HG02938 (cell line): ENCODE data around the gene TNFRSF17.
A peak's percentile ranks its signal among the peaks of the same experiment; 100 is the strongest.
"Not testable (repeated sequence)": the region's sequence is repeated elsewhere in the genome, so short reads cannot be mapped to it uniquely, and the experiment has no call there.

Experiments used
- ATAC-seq: cut with Tn5 transposase; IDR thresholded peaks from one replicate; pipeline ENCODE4 v1.9.1; 2021; ENCODE audit warnings: mild to moderate bottlenecking, moderate library complexity; ENCODE audit not compliant: unreplicated experiment

Gene TNFRSF17

DNA sequence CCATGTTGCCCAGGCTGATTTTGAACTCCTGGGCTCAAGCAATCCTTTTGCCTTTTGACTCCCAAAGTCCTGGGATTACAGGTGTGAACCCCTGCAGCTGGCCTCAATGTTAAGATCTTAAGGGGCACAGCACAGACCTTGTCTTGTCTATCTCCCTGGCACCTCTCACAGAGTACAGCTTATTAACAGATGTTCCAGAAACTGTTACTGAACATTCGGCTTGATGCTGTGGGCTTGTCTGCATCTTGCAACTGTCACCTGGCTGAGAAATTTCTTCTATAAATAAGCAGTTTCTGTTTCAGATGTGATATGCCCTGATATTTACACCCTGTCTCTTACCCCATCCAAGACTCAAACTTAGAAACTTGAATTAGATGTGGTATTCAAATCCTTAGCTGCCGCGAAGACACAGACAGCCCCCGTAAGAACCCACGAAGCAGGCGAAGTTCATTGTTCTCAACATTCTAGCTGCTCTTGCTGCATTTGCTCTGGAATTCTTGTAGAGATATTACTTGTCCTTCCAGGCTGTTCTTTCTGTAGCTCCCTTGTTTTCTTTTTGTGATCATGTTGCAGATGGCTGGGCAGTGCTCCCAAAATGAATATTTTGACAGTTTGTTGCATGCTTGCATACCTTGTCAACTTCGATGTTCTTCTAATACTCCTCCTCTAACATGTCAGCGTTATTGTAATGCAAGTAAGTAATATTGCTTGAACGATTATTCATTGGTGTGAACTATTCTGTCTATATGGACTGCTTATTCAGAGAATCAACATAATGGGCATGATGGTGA lies at the start of gene TNFRSF17:
TNFRSF17 (plus strand) TSS at position 450 of the 791 bp plus-strand sequence; CDS start at position 565, 115 bp downstream.
- peak; percentile 79 for ATAC-seq

DNA sequence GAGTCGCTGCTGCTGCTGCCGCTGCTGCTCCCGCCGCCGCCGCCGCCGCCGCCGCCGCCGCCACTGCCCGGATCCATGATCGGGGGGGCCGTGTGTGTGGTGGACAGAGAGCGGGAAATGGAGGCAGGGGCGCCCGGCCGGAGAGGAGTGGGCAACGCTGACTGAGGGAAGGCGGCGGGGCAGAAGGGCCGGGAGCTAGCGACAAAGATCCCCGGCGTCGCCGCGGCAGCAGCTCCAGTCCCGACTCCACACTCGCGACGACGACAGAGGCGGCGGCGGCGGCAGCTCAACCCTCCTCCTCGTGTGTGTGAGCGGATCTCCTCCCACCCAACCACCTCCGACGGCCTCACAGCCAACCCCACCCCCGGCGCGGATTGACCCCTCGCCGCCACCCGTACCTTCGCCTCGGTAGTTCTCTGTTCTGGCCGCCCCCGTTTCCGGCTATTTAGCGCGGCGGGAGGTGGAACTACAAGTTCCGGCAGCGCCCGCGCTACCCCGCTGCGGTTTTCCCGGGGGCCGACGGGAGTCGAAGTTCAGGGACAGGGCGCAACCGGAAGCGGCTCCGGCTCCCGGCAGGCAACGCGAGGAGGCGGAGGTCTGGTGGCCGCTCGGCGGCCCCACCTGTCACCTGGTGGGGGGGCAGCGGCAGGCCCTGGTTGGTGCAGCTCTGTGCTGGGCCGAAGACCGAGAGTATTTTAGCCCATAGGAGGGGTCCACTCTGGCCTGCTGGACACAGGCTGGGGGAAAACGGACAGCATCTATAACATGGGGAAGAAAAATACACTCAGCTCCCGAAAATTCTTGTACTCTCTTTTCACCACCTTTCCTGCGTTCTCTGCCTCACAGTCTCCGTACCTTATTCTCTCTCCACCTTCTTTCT lies 49.1 kb upstream of the TNFRSF17 start, which contains the start of gene GSPT1:
GSPT1 (minus strand) TSS at position 313 of the 880 bp plus-strand sequence; CDS start at position 77, 236 bp downstream.
- ATAC-seq = peak; percentile 80

DNA sequence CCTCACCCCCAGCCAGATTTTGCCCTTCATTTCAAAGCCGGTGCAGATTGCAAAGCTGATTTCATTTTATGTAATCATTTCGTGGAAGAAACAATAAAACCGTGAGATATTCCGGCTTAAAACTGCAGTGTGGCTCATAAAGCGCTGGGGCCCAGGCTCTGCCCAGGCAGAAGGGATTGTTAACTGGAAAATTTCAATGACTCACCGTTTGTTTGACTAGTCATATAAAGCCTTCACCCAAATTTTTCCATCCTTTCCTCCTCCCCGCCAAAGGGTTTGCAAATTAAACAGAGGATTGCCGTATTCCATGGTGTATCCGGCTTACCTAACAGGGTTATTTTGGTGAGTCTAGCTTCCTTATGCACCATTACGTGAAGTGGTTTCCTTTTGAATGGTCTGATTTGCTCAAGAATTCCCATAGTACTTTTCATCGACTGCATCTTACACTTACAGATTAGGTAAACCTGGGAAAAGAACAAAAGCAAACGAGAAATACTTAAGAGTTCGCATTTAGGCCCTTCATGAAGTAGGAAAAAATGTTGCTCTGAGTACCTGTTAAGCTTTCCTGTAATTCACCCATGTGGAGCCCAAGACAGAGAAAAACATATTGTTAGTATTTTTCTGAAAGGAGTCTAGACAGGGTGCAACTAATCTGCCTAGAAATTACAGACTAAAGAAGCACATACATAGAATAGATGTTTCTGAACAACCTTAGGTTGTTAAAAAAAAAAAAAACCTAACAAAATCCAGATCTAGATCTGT lies 48.3 kb upstream of the TNFRSF17 start:
- ATAC-seq = no peak

DNA sequence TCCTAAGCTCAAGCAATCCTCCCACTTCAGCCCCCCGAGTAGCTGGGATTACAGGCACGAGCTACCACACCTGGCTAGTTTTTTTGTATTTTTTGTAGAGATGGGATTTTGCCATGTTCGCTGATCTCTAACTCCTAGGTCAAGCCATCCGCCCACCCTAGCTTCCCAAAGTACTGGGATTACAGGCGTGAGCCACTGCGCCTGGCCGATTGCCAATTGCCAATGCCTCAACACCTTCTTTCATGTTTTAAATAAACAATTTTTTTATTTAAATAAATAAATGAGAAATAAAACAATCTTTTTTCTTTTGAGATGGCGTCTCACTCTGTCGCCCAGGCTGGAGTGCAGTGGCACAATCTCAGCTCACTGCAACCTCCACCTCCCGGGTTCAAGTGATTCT lies 41.0 kb upstream of the TNFRSF17 start:
- ATAC-seq = not testable (repeated sequence)

DNA sequence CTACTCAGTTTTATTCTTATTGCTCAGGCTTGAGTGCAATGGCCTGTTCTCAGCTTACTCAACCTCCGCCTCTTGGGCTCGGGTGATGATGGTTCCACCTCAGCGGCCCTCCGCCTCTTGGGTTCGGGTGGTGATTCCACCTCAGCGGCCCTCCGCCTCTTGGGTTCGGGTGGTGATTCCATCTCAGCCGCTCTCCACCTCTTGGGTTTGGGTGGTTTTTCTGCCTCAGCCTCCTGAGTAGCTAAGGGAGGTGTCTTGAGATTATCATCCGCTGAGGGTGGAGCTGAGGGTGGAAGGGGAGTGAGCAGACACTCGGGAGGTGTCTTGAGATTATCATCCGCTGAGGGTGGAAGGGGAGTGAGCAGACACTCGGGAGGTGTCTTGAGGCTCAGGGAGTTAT lies 37.7 kb upstream of the TNFRSF17 start:
- not testable (repeated sequence) for ATAC-seq

DNA sequence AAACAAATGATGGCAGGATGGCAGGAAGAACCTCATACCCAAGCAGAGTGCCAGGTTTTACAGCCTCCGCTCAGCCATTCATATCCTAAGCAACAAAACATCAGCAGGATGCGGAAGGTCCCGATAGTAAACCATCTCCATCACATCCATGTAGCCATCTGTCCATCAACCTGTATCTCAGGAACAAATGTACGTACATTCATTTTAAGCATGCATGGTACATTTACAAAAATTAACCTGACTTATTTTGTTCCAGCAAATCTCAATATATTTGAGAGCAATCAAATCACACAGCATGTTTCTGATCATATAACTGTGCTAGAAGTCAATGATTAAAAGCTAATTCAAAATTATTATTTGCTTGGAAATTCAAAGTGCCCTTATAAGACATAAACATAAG lies 23.1 kb upstream of the TNFRSF17 start, which contains the start of gene NPIPB2:
NPIPB2 (minus strand) TSS at position 101 of the 400 bp plus-strand sequence; CDS start at position 101, 0 bp downstream.
- not testable (repeated sequence) for ATAC-seq

DNA sequence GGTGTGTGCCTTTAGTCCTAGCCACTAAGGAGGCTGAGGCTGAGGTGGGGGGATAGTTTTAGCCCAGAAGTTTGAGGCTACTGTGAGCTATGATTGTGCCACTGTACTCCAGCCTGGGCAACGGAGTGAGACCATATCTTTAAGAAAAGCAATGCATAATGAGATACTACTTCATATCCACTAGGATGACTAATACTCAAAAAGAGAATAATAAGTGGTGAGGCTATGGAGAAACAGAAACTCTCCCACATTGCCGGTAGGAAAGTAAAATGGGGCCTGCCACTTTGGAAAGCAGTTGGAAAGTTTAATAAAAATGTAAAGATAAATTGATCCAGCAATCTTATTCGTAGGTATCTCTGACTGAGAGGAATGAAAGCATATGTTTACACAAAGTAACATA lies 18.6 kb upstream of the TNFRSF17 start:
- ATAC-seq = no peak

DNA sequence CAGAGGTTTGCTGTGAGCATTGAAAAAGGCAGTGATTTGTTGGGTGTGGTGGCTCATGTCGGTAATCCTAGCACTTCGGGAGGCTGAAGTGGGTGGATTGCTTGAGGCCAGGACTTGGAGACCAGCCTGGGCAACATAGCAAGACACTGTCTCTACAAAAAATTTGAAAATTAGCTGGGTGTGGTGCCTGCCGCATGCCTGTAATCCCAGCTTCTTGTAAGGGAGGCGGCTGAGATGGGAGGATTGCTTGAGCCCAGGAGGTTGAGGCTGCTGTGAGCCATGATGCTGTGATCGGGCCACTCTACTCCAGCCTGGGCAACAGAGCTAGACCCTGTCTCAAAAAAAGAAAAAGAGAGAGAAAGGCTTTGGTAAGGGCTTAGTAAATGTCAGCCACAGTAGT lies 16.2 kb upstream of the TNFRSF17 start:
- ATAC-seq = no peak

DNA sequence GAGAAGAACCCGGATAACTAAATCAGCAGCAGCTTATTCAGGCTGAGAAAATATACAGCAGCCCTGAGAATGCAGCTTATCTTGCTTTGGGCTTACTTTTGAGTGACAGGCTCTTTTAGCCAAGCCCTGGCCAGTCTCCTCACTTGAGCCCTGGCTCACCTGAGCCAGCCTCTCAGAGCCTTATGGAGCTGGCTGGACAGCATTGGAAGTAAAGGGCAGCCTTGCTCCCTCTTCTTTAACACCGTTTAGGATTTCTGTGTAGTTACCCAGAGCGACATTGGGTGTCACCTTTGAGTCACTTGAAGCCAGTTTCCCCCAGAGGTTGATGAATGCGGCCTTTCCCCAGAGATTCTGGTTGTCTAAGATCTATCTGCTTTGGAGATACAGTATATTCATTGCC lies 15.5 kb upstream of the TNFRSF17 start:
- no peak for ATAC-seq

DNA sequence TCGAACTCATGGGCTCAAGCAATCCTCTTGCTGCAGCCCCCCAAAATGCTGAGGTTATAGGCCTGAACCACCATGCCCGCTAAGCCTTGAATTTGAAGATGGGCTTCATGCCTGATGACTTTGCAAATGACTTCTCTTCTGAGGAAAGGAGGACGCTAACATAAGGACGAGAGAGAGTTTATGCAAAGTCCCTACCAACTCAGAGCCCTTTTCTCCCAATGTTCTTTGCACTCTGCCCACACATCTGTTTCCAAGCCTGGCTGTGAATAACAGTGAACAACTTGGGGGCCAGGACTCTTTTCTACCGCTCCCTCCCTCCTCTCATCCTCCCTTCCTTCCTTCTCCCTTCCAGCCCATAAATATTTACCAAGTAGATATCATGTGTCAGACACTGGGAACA lies 14.6 kb upstream of the TNFRSF17 start:
- ATAC-seq = no peak

DNA sequence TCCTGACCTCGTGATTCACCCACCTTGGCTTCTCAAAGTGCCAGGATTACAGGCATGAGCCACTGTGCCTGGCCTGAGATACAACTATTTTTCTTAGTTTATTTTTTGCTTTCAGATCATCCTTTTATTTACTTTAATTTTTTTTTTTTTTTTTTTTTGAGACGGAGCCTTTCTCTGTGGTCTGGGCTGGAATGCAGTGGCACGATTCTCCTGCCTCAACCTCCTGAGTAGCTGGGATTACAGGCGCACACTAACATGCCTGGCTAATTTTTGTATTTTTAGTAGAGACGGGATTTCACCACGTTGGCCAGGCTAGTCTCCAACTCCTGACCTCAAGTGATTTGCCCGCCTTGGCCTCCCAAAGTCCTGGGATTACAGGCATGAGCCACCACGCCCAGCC lies 11.4 kb upstream of the TNFRSF17 start:
- not testable (repeated sequence) for ATAC-seq

DNA sequence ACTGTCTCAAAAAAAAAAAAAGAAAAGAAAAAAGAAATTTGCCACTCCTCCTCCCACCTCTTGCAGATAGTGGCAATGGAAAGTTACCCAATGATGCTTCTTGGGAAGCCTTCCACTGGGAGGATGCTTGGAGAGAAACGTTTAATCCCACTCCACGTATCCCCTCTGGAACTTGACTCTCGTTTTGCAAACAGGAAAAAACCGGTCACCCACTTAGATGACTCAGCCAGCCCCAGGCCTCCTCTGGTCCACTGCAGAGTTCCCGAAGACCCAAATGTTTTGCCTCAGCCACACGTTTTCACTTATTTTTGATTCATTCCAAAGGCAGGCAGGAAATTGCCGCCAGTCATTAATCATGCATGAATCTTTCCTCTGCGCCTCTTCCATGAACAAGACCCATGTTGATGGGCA lies 9.3 kb upstream of the TNFRSF17 start:
- no peak for ATAC-seq

DNA sequence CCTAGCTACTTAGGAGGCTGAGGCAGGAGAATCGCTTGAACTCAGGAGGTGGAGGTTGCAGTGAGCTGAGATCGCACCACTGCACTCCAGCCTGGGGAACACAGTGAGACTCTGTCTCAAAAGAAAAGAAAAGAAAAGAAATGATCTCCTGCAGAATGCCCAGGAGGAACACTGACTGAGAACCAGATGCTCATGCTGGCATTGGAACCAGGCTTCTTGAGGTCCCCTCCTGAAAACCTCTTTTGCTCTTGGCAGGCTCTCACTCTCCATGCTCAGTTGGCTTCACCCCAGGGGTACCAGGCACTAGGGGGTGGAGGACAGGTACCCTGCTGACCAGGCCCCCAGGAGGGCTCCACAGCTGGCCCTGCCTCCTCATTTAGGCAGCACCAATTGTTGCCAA lies 8.5 kb upstream of the TNFRSF17 start:
- ATAC-seq = no peak

DNA sequence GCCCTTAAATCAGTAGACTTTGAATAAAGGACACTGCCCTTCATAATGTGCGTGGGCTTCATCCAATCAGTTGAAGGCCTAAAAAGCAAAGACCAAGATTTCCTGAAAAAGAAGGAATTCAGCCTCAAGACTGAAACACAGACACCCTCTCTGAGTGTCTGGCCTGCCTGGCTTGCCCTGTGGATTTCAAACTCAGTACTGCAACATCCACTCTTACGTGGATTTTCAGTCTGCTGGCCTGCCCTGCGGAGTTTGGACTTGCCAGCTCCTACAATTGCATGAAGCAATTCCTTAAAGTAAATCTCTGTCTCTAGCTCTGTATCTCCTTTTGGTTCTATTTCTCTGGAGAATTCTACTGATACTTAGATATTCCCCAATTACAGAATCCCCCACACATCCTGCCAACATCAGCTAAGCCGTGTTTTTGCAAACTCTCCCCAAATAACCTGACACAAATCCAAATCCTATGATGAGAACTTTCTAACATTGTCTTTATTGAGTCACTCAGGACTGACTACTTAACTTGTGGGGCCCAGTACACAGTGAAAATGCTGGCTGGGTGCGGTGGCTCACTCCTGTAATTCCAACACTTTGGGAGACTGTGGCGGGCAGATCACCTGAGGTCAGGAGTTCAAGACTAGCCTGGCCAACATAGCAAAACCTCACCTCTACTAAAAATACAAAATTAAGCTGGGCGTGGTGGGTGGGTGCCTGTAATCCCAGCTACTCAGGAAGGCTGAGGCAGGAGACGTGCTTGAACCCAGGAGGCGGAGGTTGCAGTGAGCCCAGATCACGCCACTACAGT lies 7.2 kb upstream of the TNFRSF17 start:
- no peak for ATAC-seq

DNA sequence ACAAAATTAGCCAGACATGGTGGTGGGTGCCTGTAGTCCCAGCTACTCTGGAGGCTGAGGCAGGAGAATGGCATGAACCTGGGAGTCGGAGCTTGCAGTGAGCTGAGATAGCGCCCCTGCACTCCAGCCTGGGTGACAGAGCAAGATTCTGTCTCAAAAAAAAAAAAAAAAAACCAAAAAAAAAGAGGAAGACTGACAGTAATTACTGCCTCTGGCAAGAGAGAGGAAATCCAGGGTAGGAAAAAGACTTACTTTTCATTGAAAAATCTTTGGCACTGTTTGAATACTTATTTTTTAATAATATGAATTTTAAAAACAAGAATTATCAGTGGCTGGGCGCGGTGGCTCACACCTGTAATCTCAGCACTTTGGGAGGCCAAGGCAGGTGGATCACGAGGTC lies 2.6 kb upstream of the TNFRSF17 start:
- ATAC-seq = not testable (repeated sequence)

DNA sequence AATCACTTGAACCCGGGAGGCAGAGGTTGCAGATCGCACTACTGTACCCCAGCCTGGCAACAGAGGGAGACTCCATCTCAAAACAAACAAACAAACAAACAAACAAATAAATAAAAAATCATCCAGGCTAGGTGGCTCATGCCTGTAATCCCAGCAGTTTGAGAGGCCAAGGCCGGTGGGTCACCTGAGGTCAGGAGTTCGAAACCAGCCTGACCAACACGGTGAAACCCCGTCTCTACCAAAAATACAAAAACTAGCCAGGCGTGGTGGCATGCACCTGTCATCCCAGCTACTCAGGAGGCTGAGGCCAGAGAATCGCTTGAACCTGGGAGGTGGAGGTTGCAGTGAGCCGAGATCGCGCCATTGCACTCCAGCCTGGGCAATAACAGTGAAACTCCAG lies 2.0 kb upstream of the TNFRSF17 start:
- not testable (repeated sequence) for ATAC-seq

DNA sequence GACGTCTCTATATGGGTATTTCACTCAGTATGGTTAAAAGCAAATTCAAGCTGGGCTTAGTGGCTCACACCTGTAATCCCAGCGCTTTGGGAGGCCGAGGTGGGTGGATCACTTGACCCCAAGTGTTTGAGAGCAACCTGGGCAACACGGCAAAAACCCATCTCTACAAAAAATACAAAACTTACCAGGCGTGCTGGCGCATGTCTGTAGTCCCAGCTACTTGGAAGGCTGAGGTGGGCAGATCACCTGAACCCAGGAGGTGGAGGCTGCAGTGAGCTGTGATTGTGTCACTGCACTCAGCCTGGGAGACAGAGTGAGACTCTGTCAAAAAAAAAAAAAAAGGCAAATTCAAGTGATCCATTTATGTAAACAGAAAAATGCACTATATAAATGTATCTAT lies 1.3 kb upstream of the TNFRSF17 start:
- no peak for ATAC-seq

DNA sequence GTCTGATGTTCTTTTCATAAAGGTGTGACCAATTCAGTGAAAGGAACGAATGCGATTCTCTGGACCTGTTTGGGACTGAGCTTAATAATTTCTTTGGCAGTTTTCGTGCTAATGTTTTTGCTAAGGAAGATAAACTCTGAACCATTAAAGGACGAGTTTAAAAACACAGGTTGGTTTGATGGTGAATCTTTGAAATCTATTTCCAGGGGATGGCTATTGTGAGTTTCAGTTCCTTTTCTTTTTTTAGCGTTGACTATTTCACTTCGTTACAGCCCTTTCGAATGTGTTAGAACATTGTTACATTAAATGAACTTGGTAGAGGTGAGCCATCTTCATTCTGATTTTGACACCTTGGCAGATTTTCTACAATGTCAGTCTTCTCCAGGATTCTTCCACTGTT lies 1.2 kb downstream of the TNFRSF17 start:
- ATAC-seq = no peak

DNA sequence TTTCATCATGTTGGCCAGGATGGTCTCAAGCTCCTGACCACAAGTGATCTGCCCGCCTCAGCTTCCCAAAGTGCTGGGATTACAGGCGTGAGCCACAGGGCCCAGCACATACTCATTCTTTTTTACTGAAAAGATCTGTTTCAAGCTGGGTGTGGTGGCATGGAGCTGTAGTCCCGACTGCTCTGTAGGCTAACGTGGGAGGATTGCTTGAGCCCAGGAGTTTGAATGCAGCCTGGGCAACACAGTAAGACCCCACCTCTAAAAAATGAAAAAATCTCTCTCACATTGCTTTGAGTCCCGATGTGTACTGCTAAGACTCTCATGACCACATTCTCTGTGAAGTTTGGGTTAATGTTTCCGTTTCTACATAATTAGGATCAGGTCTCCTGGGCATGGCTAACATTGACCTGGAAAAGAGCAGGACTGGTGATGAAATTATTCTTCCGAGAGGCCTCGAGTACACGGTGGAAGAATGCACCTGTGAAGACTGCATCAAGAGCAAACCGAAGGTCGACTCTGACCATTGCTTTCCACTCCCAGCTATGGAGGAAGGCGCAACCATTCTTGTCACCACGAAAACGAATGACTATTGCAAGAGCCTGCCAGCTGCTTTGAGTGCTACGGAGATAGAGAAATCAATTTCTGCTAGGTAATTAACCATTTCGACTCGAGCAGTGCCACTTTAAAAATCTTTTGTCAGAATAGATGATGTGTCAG lies 2.3 kb downstream of the TNFRSF17 start:
- no peak for ATAC-seq
